ENCODE results near the gene GPR173. TPM values are rescaled to one million over a fixed set of nuclear protein-coding genes. Genes with fewer than 3 reads are reported as not detected.

GPR173 gene
- total and polyA plus RNA-seq, 9 of the 15 experiments (the other 6 are each of a cell fraction or from before 2014, with no cell fraction given): 0.01 TPM; not detected in 8

- TF ChIP-seq TBL1XR1 (IDR thresholded peaks at IDR 0.05; ENCODE audit: low read length in 2 of 2): no peak
- peak; percentile 65 to 70 (median 67) for TF ChIP-seq CTCF (IDR thresholded peaks at IDR 0.05 in 2 of 3, conservative IDR thresholded peaks at IDR 0.05 in 1 of 3; ENCODE audit: insufficient read depth in 2 of 3, low read depth in 1 of 3, low read length in 3 of 3)
- TF ChIP-seq ZNF609 (CRISPR knock-in tag; IDR thresholded peaks at IDR 0.05; ENCODE audit: borderline replicate concordance): no peak
- no peak for TF ChIP-seq FOSL1 (tag; conservative IDR thresholded peaks at IDR 0.05)
Observed at GRCh38 chrX:53089224-53089842, 40.7 kb downstream of the GPR173 start (continued).

All from K562 (cell line).